K562 (cell line): ENCODE measurements around the gene RUNDC3A. TPM values are rescaled to one million over a fixed set of nuclear protein-coding genes. Genes with fewer than 3 reads are reported as not detected.
A peak's percentile ranks its signal among the peaks of the same experiment; 100 is the strongest.

ENCODE experiments used
- E2F6 ChIP-seq, 2 experiments: IDR thresholded peaks; 2 replicates each; pipeline ENCODE4 v1.6.1; 2011; ENCODE audit warnings: borderline replicate concordance in 1 of 2, control low read depth in 1 of 2, low read depth in 1 of 2, low read length in 1 of 2, mild to moderate bottlenecking in 1 of 2, mixed read lengths in 1 of 2, moderate library complexity in 1 of 2; ENCODE audit not compliant: insufficient read depth in 1 of 2, insufficient read length in 1 of 2, poor library complexity in 1 of 2, severe bottlenecking in 1 of 2; ENCODE audit errors: extremely low read depth in 1 of 2
- FOXJ2 ChIP-seq: fragments of 200-800 bp; sonication (Bioruptor generic); IDR thresholded peaks from 2 replicates; pipeline ENCODE4 v1.6.1; 2016; ENCODE audit warnings: missing genetic modification characterization, missing compliant biosample characterization
- HMG20A ChIP-seq: fragments of 450-650 bp; formaldehyde crosslinking; conservative IDR thresholded peaks from 2 replicates; pipeline ENCODE4 v1.4.0; 2020; ENCODE audit warnings: mild to moderate bottlenecking, mixed read lengths
- MEF2A ChIP-seq: IDR thresholded peaks from 2 replicates; pipeline ENCODE4 v1.6.1; 2011; ENCODE audit warnings: low read depth, mild to moderate bottlenecking, low read length, moderate library complexity; ENCODE audit not compliant: control insufficient read depth
- PHF20 ChIP-seq: fragments of 450-650 bp; IDR thresholded peaks from 2 replicates; pipeline ENCODE4 v1.6.1; 2018; ENCODE audit not compliant: partially characterized antibody
- PHF8 ChIP-seq: fragments of 200-600 bp; sonication (generic); IDR thresholded peaks from 2 replicates; pipeline ENCODE4 v1.6.1; 2012; ENCODE audit warnings: mixed run types, mild to moderate bottlenecking, inconsistent platforms, low read length, moderate library complexity, borderline replicate concordance
- RERE ChIP-seq: sonication (generic); formaldehyde crosslinking; IDR thresholded peaks from 2 replicates; pipeline ENCODE4 v1.8.0; 2023; ENCODE audit warnings: missing genetic modification reagents, mild to moderate bottlenecking, borderline replicate concordance
- SRF ChIP-seq, 2 experiments: fragments of 250-450, 450-650 bp in 1 of 2; sonication (Bioruptor Pico) in 1 of 2; sonication (generic) in 1 of 2; formaldehyde crosslinking; IDR thresholded peaks; 2 replicates each; pipeline versions ENCODE4 v1.5.0 to v1.5.1; 2020 to 2022; ENCODE audit warnings: mild to moderate bottlenecking in 1 of 2, missing genetic modification reagents in 1 of 2
- ZNF12 ChIP-seq: sonication (generic); formaldehyde crosslinking; IDR thresholded peaks from 2 replicates; pipeline ENCODE4 v1.4.0; 2020; ENCODE audit warnings: mild to moderate bottlenecking, missing genetic modification reagents
- ZNF133 ChIP-seq: fragments of 250-450 bp; sonication (Bioruptor Pico); IDR thresholded peaks from 2 replicates; pipeline ENCODE4 v1.4.0; 2020; ENCODE audit warnings: mild to moderate bottlenecking
- ZNF644 ChIP-seq: fragments of 200-800 bp; sonication (Bioruptor generic); IDR thresholded peaks from 2 replicates; pipeline ENCODE4 v1.6.1; 2016; ENCODE audit warnings: low read depth, missing genetic modification characterization, missing compliant biosample characterization
- polyA plus RNA-seq, 8 experiments: library from polyadenylated mRNA; depleted of rRNA in 4 of 8; stranded (reverse) in 5 of 8; unstranded in 3 of 8; fragments of >200 nt; fragmentation: Nextera tagmentation in 2 of 8; fragmentation: Illumina TruSeq in 1 of 8; extraction: Ambion mirVana in 2 of 8; extraction: Trizol in 1 of 8; gene quantifications; 2 replicates each; pipeline versions ENCODE4 v1.2.1 to v1.2.3, GENCODE V29; 2011 to 2014; ENCODE audit warnings: inconsistent platforms in 1 of 8, missing spikeins in 1 of 8
- total RNA-seq, 7 experiments: library from RNA; depleted of rRNA in 6 of 7; stranded (reverse); fragments of >200 nt in 6 of 7; fragmentation: Illumina TruSeq in 2 of 7; extraction: Trizol in 2 of 7; gene quantifications; 2 replicates each; pipeline versions ENCODE4 v1.2.1 to v1.2.3, GENCODE V29; 2011 to 2021; ENCODE audit warnings: low replicate concordance in 1 of 7
- TF ChIP-seq, protein P1 (sequence below): sonication (generic); formaldehyde crosslinking; IDR thresholded peaks from 2 replicates; pipeline ENCODE4 v1.8.1; 2022; ENCODE audit warnings: missing genetic modification reagents

RUNDC3A gene
- total and polyA plus RNA-seq, 9 of the 15 experiments (the other 6 are each of a cell fraction or from before 2014, with no cell fraction given), result not detected

GRCh38 chr17:44344939-44345453, 36.6 kb downstream of the RUNDC3A start, which contains the start of gene GRN (continued):
- TF ChIP-seq RERE (CRISPR knock-in tag) (no peak), SRF (CRISPR knock-in tag; IDR thresholded peaks at IDR 0.05) (peak in 1 of 2 experiments; percentile 89; a peak in 1 of 4 replicates), HMG20A (CRISPR knock-in tag) (no peak), MEF2A (no peak), ZNF644 (no peak), PHF20 (peak; percentile 99), ZNF133 (no peak), PHF8 (peak; percentile 78; the same call in 1 of the 2 replicates), FOXJ2 (peak; percentile 45; the same call in 1 of the 2 replicates), E2F6 (IDR thresholded peaks at IDR 0.05; ENCODE audit: borderline replicate concordance in 1 of 2, extremely low read depth in 1 of 2, insufficient read depth in 1 of 2, insufficient read length in 1 of 2, low read depth in 1 of 2, low read length in 1 of 2, poor library complexity in 1 of 2, severe bottlenecking in 1 of 2) (peak; percentile 13 to 81), ZNF12 (CRISPR knock-in tag) (no peak)
- TF ChIP-seq, protein P1, sequence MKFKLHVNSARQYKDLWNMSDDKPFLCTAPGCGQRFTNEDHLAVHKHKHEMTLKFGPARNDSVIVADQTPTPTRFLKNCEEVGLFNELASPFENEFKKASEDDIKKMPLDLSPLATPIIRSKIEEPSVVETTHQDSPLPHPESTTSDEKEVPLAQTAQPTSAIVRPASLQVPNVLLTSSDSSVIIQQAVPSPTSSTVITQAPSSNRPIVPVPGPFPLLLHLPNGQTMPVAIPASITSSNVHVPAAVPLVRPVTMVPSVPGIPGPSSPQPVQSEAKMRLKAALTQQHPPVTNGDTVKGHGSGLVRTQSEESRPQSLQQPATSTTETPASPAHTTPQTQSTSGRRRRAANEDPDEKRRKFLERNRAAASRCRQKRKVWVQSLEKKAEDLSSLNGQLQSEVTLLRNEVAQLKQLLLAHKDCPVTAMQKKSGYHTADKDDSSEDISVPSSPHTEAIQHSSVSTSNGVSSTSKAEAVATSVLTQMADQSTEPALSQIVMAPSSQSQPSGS (CRISPR knock-in tag), result no peak
